HG03521 (cell line): Measurements from ENCODE around the gene SMIM38.

Experiments used
- ATAC-seq: cut with Tn5 transposase; IDR thresholded peaks from one replicate; pipeline ENCODE4 v1.9.1; 2021; ENCODE audit warnings: mild to moderate bottlenecking, moderate library complexity; ENCODE audit not compliant: unreplicated experiment

The SMIM38 gene

GRCh38 chr11:69178819-69179482, 23.2 kb downstream of the SMIM38 start:
- ATAC-seq = no peak

GRCh38 chr11:69180226-69180625, 24.5 kb downstream of the SMIM38 start:
- ATAC-seq = no peak

DNA sequence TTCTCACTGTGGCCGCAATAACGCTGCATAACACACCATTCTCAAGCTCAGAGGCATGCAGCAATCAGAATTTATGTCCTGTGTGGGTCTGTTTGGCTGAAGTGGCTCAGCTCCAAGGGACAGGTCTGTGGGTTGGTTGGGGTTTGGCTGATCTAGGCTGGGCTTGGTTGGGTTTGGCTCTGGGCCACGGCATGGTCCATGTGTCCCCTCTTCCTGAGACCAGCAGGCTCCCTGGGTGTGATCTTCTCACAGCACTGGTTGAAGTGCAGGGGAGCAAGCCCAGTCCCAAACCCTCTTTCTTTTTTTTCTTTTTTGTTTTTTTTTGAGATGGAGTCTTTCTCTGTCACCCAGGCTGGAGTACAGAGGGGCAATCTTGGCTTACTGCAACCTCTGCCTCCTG, 25.0 kb downstream of the SMIM38 start:
- ATAC-seq = no peak

- ATAC-seq = no peak
Measured at GRCh38 chr11:69183613-69184012, 27.9 kb downstream of the SMIM38 start.

DNA sequence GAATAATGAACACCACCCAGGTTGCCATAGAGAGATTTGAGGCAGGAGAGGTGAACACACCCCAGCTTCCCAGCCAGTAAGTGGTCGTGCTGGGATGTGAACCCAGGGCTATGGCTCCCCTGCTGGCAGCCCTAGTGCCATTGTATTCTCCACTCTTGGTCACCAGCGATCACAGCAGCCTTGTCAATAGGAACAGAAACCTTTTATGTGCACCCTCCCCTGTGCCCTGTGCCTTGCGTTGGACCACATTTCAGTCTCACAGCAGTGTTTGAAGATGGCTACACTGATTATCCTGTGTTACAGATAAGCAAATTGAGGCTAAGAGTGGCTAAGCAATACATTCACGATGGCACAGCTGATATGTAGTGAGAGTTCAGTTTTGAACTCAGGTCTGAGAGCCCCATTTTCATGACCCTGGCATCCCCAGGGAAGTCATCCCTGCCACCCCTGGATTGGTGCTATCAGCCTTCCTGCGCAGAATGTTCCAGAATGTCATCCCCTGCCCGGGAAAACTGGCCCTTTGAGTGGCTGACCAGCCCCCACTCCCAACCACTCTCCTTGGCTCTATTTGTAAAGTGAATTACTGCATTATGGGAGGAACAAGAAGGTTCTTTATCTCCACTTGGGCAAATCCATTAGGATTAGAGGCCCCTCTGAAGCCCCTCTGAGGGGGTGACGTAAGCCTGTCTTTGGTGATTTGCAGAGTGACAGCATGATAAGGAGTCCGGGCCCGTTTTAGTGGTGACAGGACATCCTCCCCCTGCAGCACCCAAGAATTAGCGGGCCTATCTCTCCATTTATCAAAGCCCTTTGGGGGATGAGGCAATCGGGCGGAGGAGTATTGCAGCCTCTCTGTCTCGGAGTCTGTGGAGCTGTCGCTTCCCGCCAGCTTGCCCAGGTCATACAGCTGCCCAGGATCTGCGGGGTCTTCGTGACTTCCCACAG, 30.9 kb downstream of the SMIM38 start:
- ATAC-seq = no peak

- no peak for ATAC-seq
Measured at GRCh38 chr11:69187540-69188065, 31.9 kb downstream of the SMIM38 start.

DNA sequence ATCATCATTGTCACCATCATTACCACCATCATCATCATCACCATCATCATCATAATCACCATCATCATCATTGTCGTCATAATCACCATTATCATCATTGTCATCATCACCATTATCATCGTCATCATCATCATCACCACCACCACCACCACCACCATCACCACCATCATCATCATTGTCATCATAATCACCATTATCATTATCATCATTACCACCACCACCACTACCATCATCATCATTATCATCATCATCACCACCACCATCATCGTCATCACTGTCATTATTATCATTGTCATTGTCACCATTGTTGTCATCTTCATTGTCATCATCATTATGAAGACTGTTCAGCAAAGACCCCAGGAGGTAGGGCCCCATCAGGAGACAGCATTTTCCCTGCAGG, 33.3 kb downstream of the SMIM38 start:
- ATAC-seq = no peak

DNA sequence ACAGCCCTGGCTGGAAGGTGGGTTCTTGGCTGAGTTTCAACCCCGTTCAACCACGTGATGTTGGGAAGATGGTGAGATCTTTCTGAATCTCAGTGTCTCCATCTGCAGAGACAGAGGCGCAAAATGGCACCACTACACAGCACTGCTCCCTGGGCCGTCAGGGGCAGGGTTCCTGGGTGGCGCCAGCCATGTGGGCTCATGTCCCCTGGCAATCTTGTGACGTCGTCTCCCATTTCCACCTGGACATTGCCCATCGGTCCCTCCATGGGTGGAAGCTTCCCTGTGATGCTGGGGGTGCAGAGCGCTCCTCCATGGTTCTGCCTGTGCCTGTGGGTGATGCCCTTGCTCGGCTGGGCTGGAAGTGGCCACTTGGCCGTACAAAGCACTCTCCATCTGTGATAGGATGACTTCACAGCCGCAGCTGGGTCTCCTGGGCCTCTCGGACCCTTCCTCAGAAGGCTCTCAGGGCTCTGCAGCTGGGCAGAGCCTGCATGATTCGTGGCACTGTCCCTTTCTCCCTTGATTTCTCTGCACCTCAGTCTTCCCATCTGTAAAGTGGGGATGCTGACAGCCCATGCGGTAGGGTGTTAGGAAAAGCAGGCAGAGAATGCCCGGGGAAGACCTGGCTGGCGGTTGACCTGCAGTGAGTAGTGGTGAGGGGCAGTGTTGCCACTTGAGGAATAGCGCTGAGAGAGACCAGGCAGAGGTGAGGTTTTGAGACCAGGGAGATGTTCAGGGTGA, 35.2 kb downstream of the SMIM38 start:
- no peak for ATAC-seq

DNA sequence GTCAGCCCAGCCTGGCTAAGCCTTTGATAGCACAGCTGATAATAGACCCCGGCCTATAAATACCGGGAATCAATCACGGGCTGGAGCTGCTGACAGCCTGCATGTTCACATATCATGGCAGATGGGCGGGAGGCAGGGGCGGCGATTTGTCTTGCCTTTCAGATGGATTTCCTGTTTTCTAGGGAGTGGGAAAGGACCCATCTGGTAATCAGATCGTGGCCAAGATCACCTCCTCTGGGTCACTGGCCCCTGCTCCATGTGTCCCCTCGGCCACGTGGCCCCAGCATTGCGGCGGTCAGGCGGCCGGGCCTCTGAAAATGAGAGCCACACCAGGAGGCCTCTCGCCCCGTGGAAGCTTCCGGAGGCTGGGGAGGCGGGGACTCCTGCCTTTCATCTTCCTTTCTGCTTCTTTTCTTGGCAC, 36.6 kb downstream of the SMIM38 start:
- ATAC-seq = no peak

DNA sequence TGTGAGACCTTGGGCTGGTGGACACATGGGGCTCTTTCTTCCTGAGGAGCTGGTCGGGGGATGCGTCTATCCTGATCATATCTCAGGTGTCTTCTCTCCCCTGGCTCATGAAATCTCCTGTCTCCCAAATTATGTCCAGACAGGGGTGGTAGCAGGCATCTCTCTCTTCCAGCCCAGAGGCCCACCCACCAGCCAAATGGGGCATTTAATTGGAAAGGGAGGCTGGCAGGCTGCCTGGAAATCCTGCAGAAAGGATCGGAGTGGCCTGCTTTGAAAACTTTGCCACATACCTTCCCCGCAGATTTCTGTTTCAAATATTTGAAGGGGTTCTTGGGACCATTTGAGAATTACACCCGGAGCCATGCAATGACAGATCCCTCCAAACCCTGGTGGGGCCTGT, 37.4 kb downstream of the SMIM38 start:
- ATAC-seq = no peak

DNA sequence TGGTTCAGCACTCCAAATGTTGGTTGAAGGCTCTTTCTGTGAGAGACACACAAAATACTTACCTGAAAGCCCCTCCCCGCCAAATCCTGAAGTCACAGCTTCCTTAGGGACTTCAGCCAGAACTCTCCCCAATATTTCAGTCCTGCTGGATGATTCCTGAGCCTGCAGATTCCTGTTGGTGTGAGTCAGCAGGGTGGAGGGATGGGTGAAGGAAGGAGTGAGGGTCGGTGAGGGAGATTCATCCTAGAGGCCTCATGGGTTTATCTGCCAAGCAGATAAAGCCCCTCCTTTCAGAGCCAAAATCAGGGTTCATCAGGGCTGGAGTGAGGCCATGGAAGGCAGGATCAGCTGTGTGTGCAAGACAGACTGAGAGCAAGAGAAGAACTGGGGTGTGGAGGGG, 37.9 kb downstream of the SMIM38 start:
- no peak for ATAC-seq

DNA sequence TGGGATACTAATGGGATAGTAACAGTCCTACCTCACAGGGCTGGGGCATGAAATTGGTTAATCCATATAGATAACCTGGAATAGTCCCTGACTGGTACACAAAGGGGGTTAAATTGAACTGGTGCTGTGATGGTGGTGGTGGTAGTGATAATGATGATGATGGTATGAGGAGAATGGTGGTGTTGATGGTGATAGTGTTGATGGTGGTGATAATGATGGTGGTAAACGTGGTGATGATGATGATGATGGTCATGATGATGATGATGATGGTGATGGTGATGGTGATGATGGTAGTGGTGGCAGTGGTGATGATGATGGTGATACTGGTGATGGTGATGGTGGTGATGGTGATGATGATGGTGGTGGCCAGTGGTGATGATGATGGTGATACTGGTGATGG, 38.7 kb downstream of the SMIM38 start:
- ATAC-seq = no peak

DNA sequence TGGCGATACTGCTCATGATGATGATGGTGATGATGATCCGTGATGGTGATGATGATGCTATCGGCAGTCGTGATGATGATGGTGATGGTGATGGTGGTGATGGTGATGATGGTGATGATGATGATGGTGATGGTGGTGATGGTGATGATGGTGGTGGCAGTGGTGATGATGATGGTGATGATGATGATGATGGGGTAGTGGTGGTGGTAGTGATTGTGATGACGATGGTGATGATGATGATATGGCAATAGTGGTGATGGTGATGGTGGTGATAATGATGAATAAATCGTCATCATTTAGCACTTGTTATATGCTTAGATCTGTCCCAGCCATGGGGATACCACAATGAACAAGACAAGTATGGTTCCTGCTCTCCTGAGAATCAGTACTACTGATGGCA, 39.2 kb downstream of the SMIM38 start:
- ATAC-seq = no peak

DNA sequence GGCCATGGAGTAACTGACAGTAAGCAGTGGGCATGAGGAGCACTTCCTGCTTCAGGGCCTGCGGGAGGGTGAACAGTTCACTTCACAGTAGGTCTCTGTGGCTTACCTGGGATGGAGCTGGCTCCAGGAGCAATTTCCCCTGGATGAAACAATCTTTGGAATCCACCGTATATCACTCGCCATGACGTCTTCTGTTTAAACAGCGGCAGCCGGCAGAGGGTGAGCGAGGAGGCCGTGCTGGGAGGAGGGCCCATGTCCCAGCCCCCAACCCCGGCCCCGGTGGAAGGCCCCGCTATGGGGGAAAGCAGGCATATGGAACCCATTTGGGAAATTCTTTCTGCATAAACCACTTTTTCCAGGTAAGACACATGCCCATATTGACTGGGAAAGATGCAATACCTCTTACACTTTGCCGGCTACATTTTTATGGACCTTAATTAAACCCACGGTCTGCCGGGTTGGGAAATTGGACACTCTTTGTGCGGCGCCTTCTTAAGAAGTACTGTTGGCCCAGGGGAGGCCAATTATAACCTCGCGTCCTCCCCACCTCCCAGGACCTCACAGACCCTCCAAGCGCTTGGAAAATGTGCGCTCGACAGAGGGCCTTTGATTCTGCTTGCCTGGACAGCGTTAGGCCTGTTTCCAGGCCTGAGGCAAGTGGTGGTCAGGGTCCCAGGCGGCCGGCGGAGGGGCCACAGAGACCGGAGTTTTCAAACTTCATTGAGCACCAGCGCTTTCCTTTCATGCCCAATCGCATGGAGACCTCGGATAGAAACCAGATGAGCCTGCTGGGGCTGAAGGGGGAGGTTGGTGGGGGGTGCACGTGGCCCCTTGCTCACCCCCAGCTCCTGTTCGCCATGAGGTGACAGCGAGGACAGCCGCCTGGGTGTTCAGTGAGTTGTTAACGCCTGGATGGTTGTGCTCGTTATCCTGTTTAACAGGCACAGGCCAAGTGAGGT, 40.4 kb downstream of the SMIM38 start:
- no peak for ATAC-seq

- ATAC-seq = no peak
Measured at GRCh38 chr11:69196783-69197169, 41.0 kb downstream of the SMIM38 start.

DNA sequence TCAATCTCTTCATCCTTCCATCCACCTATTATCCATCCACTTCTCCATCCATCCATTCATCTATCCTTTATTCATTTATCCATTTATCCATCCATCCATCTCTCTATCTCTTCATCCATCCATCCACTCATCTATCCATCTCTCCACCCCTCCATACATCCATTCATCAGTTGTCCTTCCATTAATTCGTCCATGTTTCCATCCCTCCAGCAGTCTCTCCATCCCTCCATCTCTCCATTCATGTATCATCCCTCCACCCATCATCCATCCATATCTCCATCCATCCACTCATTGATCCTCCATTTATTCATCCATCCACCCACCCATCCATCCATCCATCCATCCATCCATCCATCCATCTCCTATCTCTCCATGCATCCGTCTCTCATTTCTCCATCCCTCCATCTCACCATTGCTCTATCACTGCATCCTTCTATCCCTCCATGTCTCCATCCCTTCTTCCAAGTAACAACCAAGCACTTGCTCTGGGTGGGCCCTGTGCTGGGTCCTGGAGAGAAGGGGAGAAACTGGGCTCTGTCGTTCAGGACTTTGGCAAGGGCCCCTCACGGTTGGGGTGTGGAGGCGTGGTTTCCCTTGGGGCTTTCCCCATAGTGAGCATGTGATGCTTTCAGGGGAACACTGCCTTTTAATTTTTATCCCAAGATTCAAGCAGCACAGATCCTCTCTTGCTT, 43.3 kb downstream of the SMIM38 start:
- ATAC-seq = no peak

- no peak for ATAC-seq
Measured at GRCh38 chr11:69199583-69200315, 44.0 kb downstream of the SMIM38 start.

DNA sequence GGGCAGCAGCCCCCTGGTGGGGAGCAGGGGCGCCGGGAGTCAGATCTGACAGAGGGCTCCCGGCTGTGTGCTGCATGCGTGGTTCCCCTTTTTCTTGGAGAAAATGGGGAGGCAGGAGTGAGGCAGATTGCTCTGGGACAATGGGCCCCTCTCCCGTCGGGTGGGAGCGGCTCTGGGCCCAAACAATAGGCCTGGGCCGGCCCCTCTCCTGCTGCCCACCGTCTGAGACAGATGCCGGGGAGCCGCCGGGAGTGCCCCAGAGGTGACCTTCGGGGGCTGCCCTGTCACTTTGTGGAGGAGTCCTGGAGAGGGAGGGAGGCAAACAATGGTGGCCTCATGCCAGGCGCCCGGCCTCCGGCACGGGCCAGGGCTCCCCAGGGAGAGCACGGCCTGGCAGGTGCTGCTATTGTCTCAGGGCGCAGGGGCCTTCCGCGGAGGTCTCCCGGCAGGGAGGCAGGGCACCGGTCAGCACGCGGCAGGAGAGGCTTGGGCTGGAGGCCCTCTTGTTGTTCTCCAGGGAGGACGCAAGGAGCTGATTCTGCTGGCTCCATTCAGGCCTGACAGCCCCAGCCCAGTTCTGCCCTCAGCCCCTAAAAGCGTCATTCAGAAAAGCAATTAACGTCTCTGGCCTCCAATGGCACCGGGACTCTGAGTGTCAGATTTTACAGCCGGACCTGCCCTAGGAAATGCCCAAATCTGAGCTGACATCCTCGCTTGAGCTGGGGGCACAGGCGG, 44.8 kb downstream of the SMIM38 start:
- no peak for ATAC-seq
